HUES6 (cell line): ENCODE measurements around the gene GRSF1.

ENCODE experiments used
- H3K27ac ChIP-seq: 2 replicates; pipeline ENCODE4 v1.7.0; 2013; ENCODE audit warnings: low read depth, mild to moderate bottlenecking, low read length, inconsistent platforms
- H3K27me3 ChIP-seq: 2 replicates; pipeline ENCODE4 v1.6.1; 2013; ENCODE audit warnings: low read length; ENCODE audit not compliant: control insufficient read depth, insufficient read depth
- H3K36me3 ChIP-seq: 2 replicates; pipeline ENCODE4 v1.6.1; 2013; ENCODE audit warnings: low read length; ENCODE audit not compliant: control insufficient read depth, insufficient read depth
- H3K4me1 ChIP-seq: 2 replicates; pipeline ENCODE4 v1.6.1; 2013; ENCODE audit warnings: low read length; ENCODE audit not compliant: control insufficient read depth, insufficient read depth
- H3K4me3 ChIP-seq: 2 replicates; pipeline ENCODE4 v1.5.1; 2013; ENCODE audit warnings: low read depth, low read length
- H3K9ac ChIP-seq: one replicate; pipeline ENCODE4 v1.6.1; 2013; ENCODE audit warnings: mild to moderate bottlenecking, low read length
- H3K9me3 ChIP-seq: 2 replicates; pipeline ENCODE4 v1.6.1; 2013; ENCODE audit warnings: low read depth, low read length; ENCODE audit not compliant: control insufficient read depth, insufficient read depth

The GRSF1 gene

GRCh38 chr4:70833675-70834074 is 6.0 kb downstream of the GRSF1 start:
- 0 out of 2 replicates have a peak, but pooled peaks cover 5% of the 10 kb centered on the region for H3K4me1 ChIP-seq
- H3K9me3 ChIP-seq, result no peaks in the 10 kb centered on the region
- peaks cover 71% of the 10 kb centered on the region for H3K36me3 ChIP-seq
- no peaks in the 10 kb centered on the region for H3K27me3 ChIP-seq
- no peak overlapping the region for H3K27ac ChIP-seq
- H3K4me3 ChIP-seq, result no peak overlapping the region
- H3K9ac ChIP-seq, result no peak overlapping the region

- no peak overlapping the region for H3K9ac ChIP-seq
- no peaks in the 10 kb centered on the region for H3K27me3 ChIP-seq
- H3K4me1 ChIP-seq, result no peaks in the 10 kb centered on the region
- H3K36me3 ChIP-seq, result peaks cover 91% of the 10 kb centered on the region
- no peak overlapping the region for H3K4me3 ChIP-seq
- no peak overlapping the region for H3K27ac ChIP-seq
- H3K9me3 ChIP-seq, result no peaks in the 10 kb centered on the region
Measured at GRCh38 chr4:70831293-70831692, 8.4 kb downstream of the GRSF1 start.

GRCh38 chr4:70830054-70830453 is 9.6 kb downstream of the GRSF1 start:
- no peaks in the 10 kb centered on the region for H3K27me3 ChIP-seq
- no peak overlapping the region for H3K4me3 ChIP-seq
- peaks cover 94% of the 10 kb centered on the region for H3K36me3 ChIP-seq
- H3K9me3 ChIP-seq, result no peaks in the 10 kb centered on the region
- H3K9ac ChIP-seq, result no peak overlapping the region
- H3K4me1 ChIP-seq, result no peaks in the 10 kb centered on the region
- no peak overlapping the region for H3K27ac ChIP-seq

DNA sequence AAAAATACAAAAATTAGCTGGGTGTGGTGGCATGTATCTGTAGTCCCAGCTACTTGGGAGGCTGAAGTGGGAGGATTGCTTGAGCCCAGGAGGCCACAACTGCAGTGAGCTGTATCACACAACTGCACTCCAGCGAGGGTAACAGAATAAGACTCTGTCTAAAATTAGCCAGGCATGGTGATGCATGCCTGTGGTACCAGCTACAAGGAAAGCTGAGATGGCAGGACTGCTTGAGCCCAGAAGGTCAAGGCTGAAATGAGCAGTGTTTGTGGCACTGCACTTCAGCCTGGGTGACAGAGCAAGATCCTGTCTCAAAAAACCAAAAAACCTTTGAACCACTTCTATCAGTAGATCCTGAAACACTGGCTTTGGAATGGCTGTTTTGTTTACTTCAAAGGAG is 10.2 kb downstream of the GRSF1 start:
- Histone ChIP-seq H3K9ac (no peak overlapping the region), H3K36me3 (peaks cover 94% of the 10 kb centered on the region), H3K4me1 (no peaks in the 10 kb centered on the region), H3K27me3 (no peaks in the 10 kb centered on the region), H3K27ac (no peak overlapping the region), H3K4me3 (no peak overlapping the region), H3K9me3 (no peaks in the 10 kb centered on the region)

DNA sequence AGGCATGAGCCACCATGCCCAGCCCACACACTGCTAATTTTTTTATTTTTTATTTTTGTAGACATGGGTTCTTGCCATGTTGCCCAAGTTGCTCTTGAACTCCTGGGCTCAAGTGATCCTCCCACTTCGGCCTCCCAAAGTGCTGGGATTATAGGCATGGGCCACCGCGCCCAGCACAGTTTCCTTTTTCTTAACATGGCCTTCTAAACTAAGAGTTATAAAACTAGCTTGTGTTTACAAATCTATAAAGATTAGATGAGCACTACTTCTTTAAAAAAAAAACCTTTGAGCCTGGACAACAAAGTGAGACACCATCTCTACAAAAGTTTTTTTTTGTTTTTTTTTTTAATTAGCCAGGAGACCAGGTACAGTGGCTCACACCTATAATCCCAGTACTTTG is 10.7 kb downstream of the GRSF1 start:
- H3K4me1 ChIP-seq, result no peaks in the 10 kb centered on the region
- no peaks in the 10 kb centered on the region for H3K9me3 ChIP-seq
- H3K27me3 ChIP-seq, result no peaks in the 10 kb centered on the region
- no peak overlapping the region for H3K27ac ChIP-seq
- no peak overlapping the region for H3K4me3 ChIP-seq
- peaks cover 94% of the 10 kb centered on the region for H3K36me3 ChIP-seq
- no peak overlapping the region for H3K9ac ChIP-seq

DNA sequence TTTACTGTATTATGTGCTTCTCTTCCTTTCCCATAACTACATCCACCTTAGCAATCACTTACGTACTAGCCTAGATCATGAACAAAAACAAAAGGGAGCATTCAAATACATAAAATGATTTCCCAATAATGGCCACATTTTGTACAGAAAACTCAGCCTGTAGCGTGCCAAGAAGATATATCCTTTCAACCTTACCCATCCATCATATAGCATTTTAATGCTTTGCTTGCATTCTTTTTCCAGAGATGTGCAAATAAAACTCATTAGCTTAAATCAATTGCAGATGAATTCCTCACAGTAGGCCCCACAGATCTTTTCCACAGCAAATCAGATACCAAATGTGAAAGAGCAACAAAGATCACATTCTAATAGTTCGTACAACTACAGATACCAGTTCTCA is 20.8 kb downstream of the GRSF1 start:
- Histone ChIP-seq H3K36me3 (peaks cover 53% of the 10 kb centered on the region), H3K4me3 (no peak overlapping the region), H3K9ac (no peak overlapping the region), H3K4me1 (no peaks in the 10 kb centered on the region), H3K27me3 (no peaks in the 10 kb centered on the region), H3K27ac (no peak overlapping the region), H3K9me3 (no peaks in the 10 kb centered on the region)

DNA sequence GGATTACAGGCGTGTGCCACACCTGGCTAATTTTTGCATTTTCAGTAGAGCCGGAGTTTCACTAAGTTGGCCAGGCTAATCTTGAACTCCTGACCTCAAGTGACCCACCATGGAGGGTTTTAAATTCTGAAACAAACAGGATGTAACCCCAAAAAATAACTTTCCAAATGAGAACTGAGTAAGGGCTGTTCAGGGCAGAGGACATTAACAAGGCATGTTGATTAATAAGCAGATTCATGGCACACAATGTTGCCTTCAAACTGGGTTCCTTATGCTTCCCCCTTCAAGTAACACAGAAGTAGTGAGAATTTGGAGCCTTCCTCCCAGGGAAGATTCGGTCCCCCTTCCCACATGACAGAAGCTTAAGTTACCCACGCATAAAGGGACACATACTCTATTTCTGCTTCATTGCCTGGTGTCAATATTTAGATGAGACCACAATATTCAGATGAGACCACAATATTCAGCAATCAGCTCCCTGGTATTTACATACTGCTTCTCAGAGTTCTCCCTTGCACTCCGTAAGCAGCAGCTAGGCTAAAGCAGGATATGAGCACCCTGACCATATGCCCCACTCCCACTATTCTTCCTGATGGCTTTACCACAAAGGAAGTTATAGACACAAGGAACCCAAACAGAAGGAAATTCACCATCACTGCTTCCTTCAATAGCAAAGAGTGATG is 21.4 kb downstream of the GRSF1 start:
- Histone ChIP-seq H3K4me3 (no peak overlapping the region), H3K27ac (no peak overlapping the region), H3K9me3 (no peaks in the 10 kb centered on the region), H3K36me3 (peaks cover 47% of the 10 kb centered on the region), H3K4me1 (no peaks in the 10 kb centered on the region), H3K9ac (no peak overlapping the region), H3K27me3 (no peaks in the 10 kb centered on the region)

DNA sequence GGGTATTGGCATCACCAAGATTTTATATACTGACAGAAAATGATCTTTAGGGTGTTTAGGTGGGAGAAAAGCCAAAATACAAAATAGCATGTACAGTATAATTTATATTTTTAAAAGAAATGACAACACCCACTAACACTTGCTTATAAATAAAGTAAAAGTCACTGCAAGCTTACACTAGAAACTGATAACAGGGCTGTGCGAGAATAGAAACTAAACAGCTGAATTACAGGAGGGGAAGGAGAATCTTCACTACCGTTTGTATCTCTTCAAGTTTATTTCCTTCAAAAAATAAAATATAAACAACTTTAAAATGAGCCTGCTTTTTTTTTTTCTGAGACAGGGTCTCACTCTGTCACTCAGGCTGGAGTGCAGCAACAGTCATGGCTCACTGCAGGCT is 22.8 kb downstream of the GRSF1 start:
- Histone ChIP-seq H3K9ac (no peak overlapping the region), H3K4me1 (no peaks in the 10 kb centered on the region), H3K36me3 (peaks cover 35% of the 10 kb centered on the region), H3K9me3 (no peaks in the 10 kb centered on the region), H3K27ac (no peak overlapping the region), H3K4me3 (no peak overlapping the region), H3K27me3 (no peaks in the 10 kb centered on the region)

DNA sequence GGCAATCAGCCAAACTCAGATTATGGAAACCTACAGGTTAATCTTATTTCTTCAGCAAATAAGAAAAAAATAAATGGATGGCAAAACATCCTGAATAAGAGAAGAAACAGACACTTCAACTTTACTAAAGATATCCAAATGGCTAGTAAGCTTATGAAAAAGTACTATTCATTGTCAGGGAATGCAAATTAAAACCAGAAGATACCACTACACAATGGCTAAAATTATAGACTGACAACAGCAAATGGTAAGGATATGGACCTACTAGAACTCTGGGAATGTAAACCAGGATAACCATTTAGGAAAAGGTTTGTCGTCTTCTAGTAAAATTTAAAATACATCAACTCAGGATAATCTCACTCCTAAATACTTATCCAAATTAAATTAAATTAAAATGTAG is 24.3 kb downstream of the GRSF1 start:
- Histone ChIP-seq H3K9ac (no peak overlapping the region), H3K27me3 (no peaks in the 10 kb centered on the region), H3K9me3 (no peaks in the 10 kb centered on the region), H3K4me3 (no peak overlapping the region), H3K27ac (no peak overlapping the region), H3K4me1 (no peaks in the 10 kb centered on the region), H3K36me3 (peaks cover 25% of the 10 kb centered on the region)

GRCh38 chr4:70808151-70808550 is 31.5 kb downstream of the GRSF1 start:
- H3K36me3 ChIP-seq, result peaks cover 2% of the 10 kb centered on the region; the same call in 1 of the 2 replicates
- H3K27me3 ChIP-seq, result no peaks in the 10 kb centered on the region
- H3K9me3 ChIP-seq, result no peaks in the 10 kb centered on the region
- no peak overlapping the region for H3K4me3 ChIP-seq
- no peaks in the 10 kb centered on the region for H3K4me1 ChIP-seq
- H3K9ac ChIP-seq, result no peak overlapping the region
- no peak overlapping the region for H3K27ac ChIP-seq

DNA sequence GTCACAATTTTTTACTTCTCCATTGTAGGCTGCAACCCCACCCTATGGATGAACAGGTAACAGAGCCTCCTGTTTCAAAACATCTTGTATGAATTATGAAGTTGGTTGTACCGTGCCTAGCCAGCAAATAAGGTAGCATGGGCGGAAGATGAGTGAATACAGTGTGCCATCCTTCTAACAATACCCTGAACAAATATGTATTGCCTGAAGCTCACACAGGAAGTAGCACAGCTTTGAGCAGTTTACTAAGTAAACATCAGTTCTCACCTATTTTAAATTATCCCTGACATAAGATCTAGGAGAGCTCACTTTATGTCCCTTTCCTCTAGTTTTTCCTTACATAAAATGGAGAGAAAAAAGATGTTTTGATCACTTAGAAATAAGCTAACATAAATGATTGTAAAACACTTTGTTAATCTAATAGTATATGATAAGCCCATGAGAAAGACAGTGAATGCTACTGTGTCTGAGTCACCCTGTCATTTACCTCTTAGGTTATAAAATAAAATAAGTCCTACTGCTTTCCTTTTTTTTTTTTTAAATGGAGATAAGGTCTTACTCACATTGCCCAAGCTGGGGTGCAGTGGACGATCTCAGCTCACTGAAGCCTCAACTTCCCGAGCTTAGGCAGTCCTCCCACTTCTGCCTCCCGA is 36.6 kb downstream of the GRSF1 start:
- no peaks in the 10 kb centered on the region for H3K4me1 ChIP-seq
- H3K36me3 ChIP-seq, result peaks cover 8% of the 10 kb centered on the region; the same call in 1 of the 2 replicates
- no peak overlapping the region for H3K9ac ChIP-seq
- H3K9me3 ChIP-seq, result no peaks in the 10 kb centered on the region
- no peaks in the 10 kb centered on the region for H3K27me3 ChIP-seq
- H3K4me3 ChIP-seq, result no peak overlapping the region
- no peak overlapping the region for H3K27ac ChIP-seq
